Kidney epithelial cell (primary cell): ENCODE results near the gene ACAA2. TPM values are rescaled to one million over a fixed set of nuclear protein-coding genes. Genes with fewer than 3 reads are reported as not detected.

Source experiments
- DNase-seq: peaks from one replicate; pipeline ENCODE4 v3.0.0-alpha.2; 2010; ENCODE audit warnings: low read depth
- H3K27me3 ChIP-seq: 2 replicates; pipeline ENCODE4 v1.6.0; 2011; ENCODE audit warnings: low read length; ENCODE audit not compliant: control insufficient read depth, insufficient read depth
- H3K36me3 ChIP-seq: 2 replicates; pipeline ENCODE4 v1.5.1; 2011; ENCODE audit warnings: low read length; ENCODE audit not compliant: control insufficient read depth, insufficient read depth
- H3K4me3 ChIP-seq: 2 replicates; pipeline ENCODE4 v1.5.1; 2011; ENCODE audit warnings: low read depth, mild to moderate bottlenecking, control low read depth, low read length
- CTCF ChIP-seq: IDR thresholded peaks from 2 replicates; pipeline ENCODE4 v1.5.1; 2011; ENCODE audit warnings: mild to moderate bottlenecking, moderate library complexity, low read length, control low read depth, inconsistent platforms; ENCODE audit not compliant: insufficient read depth, poor library complexity, severe bottlenecking
- total RNA-seq: library from RNA; depleted of rRNA; stranded (reverse); fragments of >200 nt; gene quantifications from 2 replicates; pipeline ENCODE4 v1.2.3, GENCODE V29; 2015

ACAA2 gene
- total RNA-seq, 1 donor from 2014 or later = 68.0 TPM

- TF ChIP-seq CTCF = no peak
- no peak for DNase-seq
- Histone ChIP-seq H3K4me3 (no peak overlapping the region), H3K27me3 (no peaks in the 10 kb centered on the region), H3K36me3 (no peaks in the 10 kb centered on the region)
Measured at GRCh38 chr18:49844903-49845302, 31.6 kb upstream of the ACAA2 start.

- H3K4me3 ChIP-seq = no peak overlapping the region
- no peaks in the 10 kb centered on the region for H3K27me3 ChIP-seq
- no peaks in the 10 kb centered on the region for H3K36me3 ChIP-seq
- DNase-seq = no peak
- TF ChIP-seq CTCF = no peak
Measured at GRCh38 chr18:49843778-49844625, 30.7 kb upstream of the ACAA2 start.

GRCh38 chr18:49843131-49843530 is 29.8 kb upstream of the ACAA2 start:
- DNase-seq = no peak
- H3K4me3 ChIP-seq = no peak overlapping the region
- no peak for TF ChIP-seq CTCF

GRCh38 chr18:49842656-49843055 is 29.3 kb upstream of the ACAA2 start:
- no peak for DNase-seq
- Histone ChIP-seq H3K27me3 (no peaks in the 10 kb centered on the region), H3K36me3 (no peaks in the 10 kb centered on the region), H3K4me3 (no peak overlapping the region)
- TF ChIP-seq CTCF = no peak

More at GRCh38 chr18:49843131-49843530, 29.8 kb upstream of the ACAA2 start:
- Histone ChIP-seq H3K36me3 (no peaks in the 10 kb centered on the region), H3K27me3 (no peaks in the 10 kb centered on the region)

- no peaks in the 10 kb centered on the region for H3K27me3 ChIP-seq
- no peak for DNase-seq
- TF ChIP-seq CTCF = no peak
- no peaks in the 10 kb centered on the region for H3K36me3 ChIP-seq
- H3K4me3 ChIP-seq = no peak overlapping the region
Measured at GRCh38 chr18:49841236-49842217, 28.2 kb upstream of the ACAA2 start.
